Measurements from ENCODE around the gene ASPG.

DNA sequence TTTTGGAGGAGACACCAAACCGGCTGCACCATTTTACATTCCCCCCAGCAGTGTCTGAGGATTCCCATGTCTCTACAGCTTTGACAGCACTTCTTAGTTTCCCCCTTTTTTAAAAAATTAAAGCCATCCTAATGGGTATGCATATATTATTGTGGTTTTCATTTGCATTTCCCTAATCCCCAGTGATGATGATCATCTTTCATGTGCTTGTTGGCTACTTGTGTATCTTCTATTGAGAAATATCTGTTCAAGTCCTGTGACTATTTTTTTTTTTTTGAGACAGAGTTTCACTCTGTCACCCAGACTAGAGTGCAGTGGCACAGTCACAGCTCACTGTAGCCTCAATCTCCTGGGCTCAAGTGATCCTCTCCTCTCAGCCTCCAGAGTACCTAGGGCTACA is 23.2 kb upstream of the ASPG start:
- TF ChIP-seq CTCF (IDR thresholded peaks at IDR 0.05; ENCODE audit: insufficient read depth, low read length, poor library complexity, severe bottlenecking) (no peak), EZH2phosphoT487 (conservative IDR thresholded peaks at IDR 0.05; ENCODE audit: low read length) (no peak)
